GM06990 (cell line): ENCODE data around the gene LMNTD1.

Source experiments
- DNase-seq: peaks from one replicate; pipeline ENCODE4 v3.0.0-alpha.2; 2011; ENCODE audit not compliant: insufficient read length; ENCODE audit errors: extremely low read depth
- H3K27me3 ChIP-seq: replicated peaks from 2 replicates; pipeline ENCODE4 v1.6.0; 2011; ENCODE audit warnings: low read length; ENCODE audit not compliant: control insufficient read depth, insufficient read depth
- H3K36me3 ChIP-seq: 2 replicates; pipeline ENCODE4 v1.5.1; 2011; ENCODE audit warnings: low read length; ENCODE audit not compliant: control insufficient read depth, insufficient read depth
- H3K4me3 ChIP-seq: replicated peaks from 2 replicates; pipeline ENCODE4 v1.5.1; 2011; ENCODE audit warnings: low read depth, mild to moderate bottlenecking, control low read depth, low read length
- CTCF ChIP-seq: IDR thresholded peaks from 2 replicates; pipeline ENCODE4 v1.5.1; 2011; ENCODE audit warnings: low read length, control low read depth, mild to moderate bottlenecking, inconsistent platforms; ENCODE audit not compliant: insufficient read depth, poor library complexity, severe bottlenecking

The LMNTD1 gene

GRCh38 chr12:25566202-25566949 lies 13.3 kb upstream of the LMNTD1 start:
- no peaks in the 10 kb centered on the region for H3K36me3 ChIP-seq
- no peaks in the 10 kb centered on the region for H3K27me3 ChIP-seq
- DNase-seq, result no peak
- no peak for TF ChIP-seq CTCF
- H3K4me3 ChIP-seq, result no peak overlapping the region

GRCh38 chr12:25558586-25558985 lies 5.5 kb upstream of the LMNTD1 start:
- no peak for TF ChIP-seq CTCF
- H3K27me3 ChIP-seq, result no peaks in the 10 kb centered on the region
- no peaks in the 10 kb centered on the region for H3K36me3 ChIP-seq
- H3K4me3 ChIP-seq, result no peak overlapping the region
- DNase-seq, result no peak

- DNase-seq, result no peak
Observed at GRCh38 chr12:25557830-25558436, 4.8 kb upstream of the LMNTD1 start.

GRCh38 chr12:25556153-25556552 lies 3.1 kb upstream of the LMNTD1 start:
- no peaks in the 10 kb centered on the region for H3K27me3 ChIP-seq
- no peaks in the 10 kb centered on the region for H3K36me3 ChIP-seq
- H3K4me3 ChIP-seq, result no peak overlapping the region
- no peak for DNase-seq
- no peak for TF ChIP-seq CTCF

More at GRCh38 chr12:25557830-25558436, 4.8 kb upstream of the LMNTD1 start:
- TF ChIP-seq CTCF, result peak; percentile 45
- no peaks in the 10 kb centered on the region for H3K36me3 ChIP-seq
- H3K4me3 ChIP-seq, result no peak overlapping the region
- no peaks in the 10 kb centered on the region for H3K27me3 ChIP-seq

- TF ChIP-seq CTCF, result no peak
Observed at GRCh38 chr12:25552681-25553080, 402 bp downstream of the LMNTD1 start.

More at GRCh38 chr12:25552681-25553080, 402 bp downstream of the LMNTD1 start:
- no peaks in the 10 kb centered on the region for H3K27me3 ChIP-seq
- no peak overlapping the region for H3K4me3 ChIP-seq
- DNase-seq, result no peak
- no peaks in the 10 kb centered on the region for H3K36me3 ChIP-seq
